GM12891 (cell line): ENCODE measurements around the gene GMDS.

Experiments
- POLR2A ChIP-seq: IDR thresholded peaks from 2 replicates; pipeline ENCODE4 v1.6.1; 2011; ENCODE audit warnings: low read depth, low read length, control low read depth
- POLR2AphosphoS5 ChIP-seq: IDR thresholded peaks from 2 replicates; pipeline ENCODE4 v1.6.1; 2011; ENCODE audit warnings: low read depth, low read length, control low read depth
- SPI1 ChIP-seq: IDR thresholded peaks from 2 replicates; pipeline ENCODE4 v1.6.1; 2011; ENCODE audit warnings: low read depth, low read length, control low read depth

DNA sequence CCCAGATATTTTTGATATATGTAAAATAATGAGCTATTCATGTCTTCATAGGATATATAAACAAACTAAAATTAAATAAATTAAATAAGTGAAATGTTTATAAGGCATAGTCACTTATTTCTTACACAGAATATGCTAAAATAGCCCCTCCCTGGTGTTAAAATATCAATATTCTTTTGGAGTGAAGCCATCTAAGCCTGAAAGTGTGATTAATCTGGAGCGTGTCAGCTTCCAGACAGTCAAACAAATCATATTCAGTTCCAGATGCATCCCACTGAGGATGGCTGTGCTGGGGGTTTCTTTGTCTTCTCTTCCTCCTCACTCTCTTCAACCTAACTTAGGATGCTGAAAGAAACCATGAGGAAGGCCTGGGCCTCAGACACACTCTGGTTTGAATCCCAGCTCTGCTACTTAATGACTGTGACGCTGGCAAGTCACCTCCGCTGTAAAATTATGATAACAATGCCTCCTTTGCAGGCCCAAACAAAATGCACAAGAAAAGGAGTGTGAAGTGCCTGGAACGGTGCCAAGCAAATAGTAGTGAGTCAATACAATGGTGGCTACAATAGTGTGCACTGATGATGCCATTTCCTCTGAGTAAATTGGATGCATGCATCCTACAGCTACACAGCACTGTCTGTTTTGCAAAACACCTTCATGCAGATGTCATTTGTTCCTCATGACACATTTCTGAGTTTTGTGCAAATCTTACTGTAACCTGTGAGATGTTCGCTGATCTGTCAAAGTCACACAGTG is 474.3 kb downstream of the GMDS start:
- TF ChIP-seq POLR2AphosphoS5, result no peak
- TF ChIP-seq POLR2A, result no peak
- TF ChIP-seq SPI1, result no peak
